Upper lobe of left lung (tissue), 4 donors: ENCODE measurements around the gene MYOM1.

Source experiments
- CTCF ChIP-seq, 6 experiments: fragments of 450-650 bp in 4 of 6; fragments of 200-600 bp in 2 of 6; sonication (generic) in 2 of 6; IDR thresholded peaks; one replicate each; pipeline ENCODE4 v1.5.1; 2016 to 2019; ENCODE audit warnings: antibody characterized with exemption in 6 of 6
- EP300 ChIP-seq, 4 donors: sonication (generic); formaldehyde crosslinking; IDR thresholded peaks; one replicate each; pipeline ENCODE4 v1.5.1; 2017; ENCODE audit warnings: antibody characterized with exemption in 4 of 4, control low read depth in 2 of 4
- POLR2A ChIP-seq, 4 donors: fragments of 450-650 bp; IDR thresholded peaks; one replicate each; pipeline ENCODE4 v1.5.1; 2016 to 2017; ENCODE audit warnings: antibody characterized with exemption in 4 of 4, mild to moderate bottlenecking in 2 of 4
- POLR2AphosphoS5 ChIP-seq, 2 donors: sonication (generic); formaldehyde crosslinking; IDR thresholded peaks; one replicate each; pipeline ENCODE4 v1.5.1; 2017; ENCODE audit warnings: antibody characterized with exemption in 2 of 2

- TF ChIP-seq CTCF (IDR thresholded peaks at IDR 0.05) (no peak), POLR2AphosphoS5 (IDR thresholded peaks at IDR 0.05) (no peak), POLR2A (IDR thresholded peaks at IDR 0.05) (no peak), EP300 (IDR thresholded peaks at IDR 0.05) (no peak)
Measured at GRCh38 chr18:3157086-3157485, 62.7 kb downstream of the MYOM1 start.
